Measurements from ENCODE around the gene OR8U1. TPM values are rescaled to one million over a fixed set of nuclear protein-coding genes. Genes with fewer than 3 reads are reported as not detected.

Gene OR8U1
- total and polyA plus RNA-seq, 2 of the 8 experiments (the other 6 are each of a cell fraction or from before 2014, with no cell fraction given): not detected

- Histone ChIP-seq H3K36me3 (ENCODE audit: control insufficient read depth in 2 of 4, insufficient read depth in 4 of 4, low read length in 3 of 4) (no peaks in the 10 kb centered on the region), H3K4me1 (replicated peaks in 1 of 4; ENCODE audit: control insufficient read depth in 3 of 4, insufficient read depth in 4 of 4, low read length in 3 of 4) (no peaks in the 10 kb centered on the region), H4K5ac (ENCODE audit: insufficient read length, low read depth, low read length) (no peak within 1 kb of the TSS), H3K4me3 (ENCODE audit: extremely low read depth in 1 of 4, insufficient read depth in 2 of 4, low read depth in 3 of 4, low read length in 4 of 4) (no peak within 1 kb of the TSS), H4K8ac (ENCODE audit: extremely low read depth, insufficient read depth, low read length) (no peak within 1 kb of the TSS), H2BK12ac (ENCODE audit: low read depth, low read length) (no peak within 1 kb of the TSS), H2BK5ac (ENCODE audit: low read depth, low read length) (no peak within 1 kb of the TSS), H2BK15ac (ENCODE audit: low read length) (no peak within 1 kb of the TSS), H3K79me1 (ENCODE audit: low read depth, low read length) (no peaks in the 10 kb centered on the region), H3K27me3 (replicated peaks in 1 of 4; ENCODE audit: control insufficient read depth in 3 of 4, extremely low read depth in 1 of 4, insufficient read depth in 3 of 4, low read length in 3 of 4) (no peaks in the 10 kb centered on the region), H3K56ac (replicated peaks; ENCODE audit: insufficient read length, low read depth, low read length) (no peak within 1 kb of the TSS), H2AFZ (ENCODE audit: low read length) (no peak within 1 kb of the TSS), H2AK5ac (ENCODE audit: low read depth, low read length) (no peak within 1 kb of the TSS), H3K14ac (ENCODE audit: insufficient read length) (no peak within 1 kb of the TSS), H3K9me3 (ENCODE audit: insufficient read depth in 2 of 2, low read depth in 1 of 2, low read length in 1 of 2) (no peaks in the 10 kb centered on the region), H3K4ac (replicated peaks; ENCODE audit: insufficient read length, low read depth, low read length) (no peak within 1 kb of the TSS), H4K91ac (replicated peaks; ENCODE audit: insufficient read length, low read length) (no peak within 1 kb of the TSS), H2BK120ac (replicated peaks; ENCODE audit: low read depth, low read length) (no peak within 1 kb of the TSS), H3K9ac (replicated peaks in 1 of 4; ENCODE audit: extremely low read depth in 1 of 4, low read depth in 3 of 4, low read length in 3 of 4) (no peak within 1 kb of the TSS), H3K23ac (ENCODE audit: insufficient read length) (no peak within 1 kb of the TSS), H3K23me2 (ENCODE audit: low read depth, low read length) (no peaks in the 10 kb centered on the region), H4K20me1 (replicated peaks in 1 of 2; ENCODE audit: control insufficient read depth in 1 of 2, insufficient read depth in 2 of 2, low read length in 2 of 2) (no peaks in the 10 kb centered on the region), H3K79me2 (ENCODE audit: control insufficient read depth in 1 of 2, insufficient read depth in 2 of 2, low read length in 2 of 2) (no peaks in the 10 kb centered on the region), H2BK20ac (ENCODE audit: low read length) (no peak within 1 kb of the TSS), H3K18ac (ENCODE audit: extremely low read depth, low read length) (no peak within 1 kb of the TSS), H3K4me2 (ENCODE audit: insufficient read depth in 1 of 2, low read depth in 2 of 2, low read length in 2 of 2) (no peak within 1 kb of the TSS), H3K27ac (ENCODE audit: low read depth, low read length) (no peak within 1 kb of the TSS)
- no peak for DNase-seq (ENCODE audit: low read depth in 1 of 2, low spot score in 2 of 2)
- FAIRE-seq: no peak
- no peak for TF ChIP-seq KDM4A (IDR thresholded peaks at IDR 0.05; ENCODE audit: low read depth, low read length, severe bottlenecking)
- TF ChIP-seq JUN (IDR thresholded peaks at IDR 0.05; ENCODE audit: low read depth, low read length): no peak
- no peak for TF ChIP-seq MAFK (IDR thresholded peaks at IDR 0.05; ENCODE audit: low read depth, low read length)
- no peak for TF ChIP-seq CEBPB (IDR thresholded peaks at IDR 0.05; ENCODE audit: low read depth, low read length)
- no peak for TF ChIP-seq CTCF (IDR thresholded peaks at IDR 0.05; ENCODE audit: control extremely low read depth in 1 of 3, insufficient read depth in 1 of 3, low read depth in 1 of 3, low read length in 3 of 3)
- ChIA-PET CTCF (ENCODE audit: partially characterized antibody) (no interaction called here), POLR2A (ENCODE audit: partially characterized antibody) (no interaction called here)
- WGBS, 2 experiments (ENCODE audit: extremely low coverage in 1 of 2, insufficient coverage in 1 of 2, insufficient read length in 1 of 2, insufficient replicate concordance in 2 of 2, low coverage in 1 of 2, low lambda C conversion rate in 2 of 2, missing lambda C conversion rate in 1 of 2): 87% methylated on average over 2 of the region's 2 CpGs; no CpG with 5 or more reads in 1 of the 2 experiments
These were observed 21.4 kb upstream of the OR8U1 start, which contains the start of gene OR8J1 for GRCh38 chr11:56353991-56354390. OR8J1 (plus strand) TSS chr11:56354291; CDS start chr11:56360247, 5,956 bp downstream.

Data from H1 (cell line).